Calu3 (cell line): ENCODE results near the gene CD74. TPM values are rescaled to one million over a fixed set of nuclear protein-coding genes. Genes with fewer than 3 reads are reported as not detected.

Experiments
- BruUV-seq: library from RNA; stranded (reverse); fragments of 400-500 nt; replicated peaks from 2 replicates; lab custom pipeline; 2021; lab: Mats Ljungman, UMichigan
- CTCF ChIA-PET: fragments of 300-600 bp; sonication (Branson Sonifier 250); formaldehyde crosslinking; loops from one replicate; lab custom pipeline; 2022; ENCODE audit warnings: antibody characterized with exemption; lab: Charles Lee
- DNase-seq: peaks from one replicate; pipeline ENCODE4 v3.0.0; 2022
- H3K27ac Mint-ChIP-seq: one replicate; pipeline ENCODE4 v1.8.0; 2022; ENCODE audit warnings: mixed read lengths; ENCODE audit not compliant: unreplicated experiment
- H3K27me3 Mint-ChIP-seq: one replicate; pipeline ENCODE4 v1.8.0; 2022; ENCODE audit warnings: mixed read lengths; ENCODE audit not compliant: unreplicated experiment
- H3K36me3 Mint-ChIP-seq: one replicate; pipeline ENCODE4 v1.8.0; 2022; ENCODE audit warnings: mild to moderate bottlenecking, moderate library complexity, mixed read lengths; ENCODE audit not compliant: insufficient read depth, unreplicated experiment
- H3K4me1 Mint-ChIP-seq: one replicate; pipeline ENCODE4 v1.8.0; 2022; ENCODE audit warnings: mild to moderate bottlenecking, low read depth, mixed read lengths; ENCODE audit not compliant: unreplicated experiment
- H3K4me3 Mint-ChIP-seq: one replicate; pipeline ENCODE4 v1.8.0; 2022; ENCODE audit warnings: mild to moderate bottlenecking, low read depth, moderate library complexity, mixed read lengths; ENCODE audit not compliant: unreplicated experiment
- H3K9me3 Mint-ChIP-seq: one replicate; pipeline ENCODE4 v1.8.0; 2022; ENCODE audit warnings: low read depth, mixed read lengths; ENCODE audit not compliant: unreplicated experiment
- CTCF ChIP-seq: fragments of 200-600 bp; IDR thresholded peaks from one replicate; pipeline ENCODE4 v1.8.0; 2022; ENCODE audit warnings: antibody characterized with exemption; ENCODE audit not compliant: unreplicated experiment
- intact Hi-C: fragments of 100-400 bp; cut with micrococcal nuclease; formaldehyde crosslinking; loops from one replicate; pipeline ENCODE4 v1.10.0; 2022; ENCODE audit not compliant: unreplicated experiment
- total RNA-seq: library from RNA; stranded (reverse); gene quantifications from 2 replicates; pipeline ENCODE4 v1.2.3, GENCODE V29; 2022

CD74 gene
- total RNA-seq, 1 experiment from 2014 or later: 1,091 TPM

GRCh38 chr5:150406723-150407095, 6.0 kb downstream of the CD74 start:
- Mint-ChIP-seq H3K27me3 (no peaks in the 10 kb centered on the region), H3K9me3 (no peaks in the 10 kb centered on the region), H3K4me3 (no peak overlapping the region), H3K36me3 (peaks cover 74% of the 10 kb centered on the region), H3K27ac (peak overlapping the region; percentile 31), H3K4me1 (peaks cover 20% of the 10 kb centered on the region)
- intact Hi-C loops: no loop called here
- no TSS peak for BruUV-seq
- no peak for TF ChIP-seq CTCF
- CTCF ChIA-PET: no interaction called here
- no peak for DNase-seq

GRCh38 chr5:150406103-150406722, 6.5 kb downstream of the CD74 start:
- no peak for TF ChIP-seq CTCF
- Mint-ChIP-seq H3K4me1 (peaks cover 15% of the 10 kb centered on the region), H3K9me3 (no peaks in the 10 kb centered on the region), H3K36me3 (peaks cover 74% of the 10 kb centered on the region), H3K27ac (peak overlapping the region; percentile 31), H3K27me3 (no peaks in the 10 kb centered on the region), H3K4me3 (no peak overlapping the region)
- no peak for DNase-seq
- CTCF ChIA-PET: no interaction called here
- intact Hi-C loops: no loop called here
- no TSS peak for BruUV-seq

GRCh38 chr5:150404941-150405816, 7.5 kb downstream of the CD74 start:
- Mint-ChIP-seq H3K4me3 (no peak overlapping the region), H3K27ac (no peak overlapping the region), H3K36me3 (peaks cover 73% of the 10 kb centered on the region), H3K9me3 (no peaks in the 10 kb centered on the region), H3K27me3 (no peaks in the 10 kb centered on the region), H3K4me1 (peaks cover 5% of the 10 kb centered on the region)
- BruUV-seq: no TSS peak
- CTCF ChIA-PET: interaction anchor here (0.6 kb wide), 1 partner anchor 688 kb away, joined by 5 read pairs; no protein-coding TSS in a partner anchor
- TF ChIP-seq CTCF: no peak
- intact Hi-C loops: no loop called here
- no peak for DNase-seq

- Mint-ChIP-seq H3K27me3 (no peaks in the 10 kb centered on the region), H3K9me3 (no peaks in the 10 kb centered on the region), H3K27ac (no peak overlapping the region), H3K4me3 (no peak overlapping the region), H3K36me3 (peaks cover 73% of the 10 kb centered on the region), H3K4me1 (no peaks in the 10 kb centered on the region)
- CTCF ChIA-PET: no interaction called here
- intact Hi-C loops: no loop called here
- no peak for DNase-seq
- BruUV-seq: no TSS peak
- no peak for TF ChIP-seq CTCF
Observed at GRCh38 chr5:150404535-150404934, 8.2 kb downstream of the CD74 start.
